22Rv1 (cell line): ENCODE data around the gene ANO7.

Experiments
- CTCF ChIP-seq: fragments of 450-650 bp; IDR thresholded peaks from 2 replicates; pipeline ENCODE4 v1.5.1; 2017; ENCODE audit warnings: mild to moderate bottlenecking
- ZFX ChIP-seq: fragments of 450-650 bp; IDR thresholded peaks from 2 replicates; pipeline ENCODE4 v1.6.1; 2017; ENCODE audit warnings: antibody characterized with exemption, borderline replicate concordance

- TF ChIP-seq ZFX: no peak
- TF ChIP-seq CTCF: no peak
Observed at GRCh38 chr2:241179899-241180298, 8.6 kb upstream of the ANO7 start.
